GM23338 (cell line): ENCODE results near the gene SIGLEC15.
"Not testable (repeated sequence)": the region's sequence is repeated elsewhere in the genome, so short reads cannot be mapped to it uniquely, and the experiment has no call there.

Source experiments
- CREB1 ChIP-seq: fragments of 250-450 bp; sonication (Bioruptor Pico); IDR thresholded peaks from 2 replicates; pipeline ENCODE4 v1.5.0; 2020; ENCODE audit warnings: low read depth, mild to moderate bottlenecking, moderate library complexity
- EZH2 ChIP-seq: fragments of 200-600 bp; sonication (generic); IDR thresholded peaks from one replicate; pipeline ENCODE4 v1.8.0; 2017; ENCODE audit warnings: antibody characterized with exemption, mild to moderate bottlenecking, low read depth; ENCODE audit not compliant: unreplicated experiment
- EZH2phosphoT487 ChIP-seq: fragments of 200-600 bp; sonication (generic); IDR thresholded peaks from one replicate; pipeline ENCODE4 v1.8.1; 2018; ENCODE audit warnings: antibody characterized with exemption; ENCODE audit not compliant: unreplicated experiment
- JUNB ChIP-seq: IDR thresholded peaks from one replicate; pipeline ENCODE4 v1.6.1; 2016; ENCODE audit warnings: antibody characterized with exemption; ENCODE audit not compliant: unreplicated experiment
- POLR2AphosphoS5 ChIP-seq: IDR thresholded peaks from 2 replicates; pipeline ENCODE4 v1.6.1; 2016; ENCODE audit warnings: antibody characterized with exemption, low read depth
- TF ChIP-seq, protein P1 (sequence below), 2 experiments: fragments of 200-600 bp in 1 of 2; sonication (generic) in 1 of 2; conservative IDR thresholded peaks; 2 replicates each; pipeline versions ENCODE4 v1.5.1 to v1.6.1; 2016 to 2017; ENCODE audit warnings: antibody characterized with exemption in 2 of 2, low read depth in 2 of 2, mild to moderate bottlenecking in 2 of 2, moderate library complexity in 1 of 2

DNA sequence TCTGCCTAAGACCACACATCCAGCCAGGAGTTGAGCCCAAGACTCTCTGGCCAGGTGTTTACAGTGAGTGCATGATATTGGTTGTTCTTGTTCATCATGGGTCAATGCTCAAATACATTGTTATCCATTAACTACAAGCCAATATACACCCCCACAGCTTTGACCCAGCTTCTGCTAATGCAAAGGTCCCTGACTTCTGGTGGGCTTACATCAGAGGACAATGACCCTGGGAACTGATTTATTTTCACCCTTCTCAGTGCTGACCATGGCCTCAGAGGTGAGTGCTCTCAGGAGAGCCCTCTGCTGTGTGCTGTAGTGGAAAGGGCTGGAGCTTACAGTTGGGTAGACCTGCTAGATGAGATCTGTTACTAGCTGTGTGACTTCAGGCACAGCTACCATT lies 10.7 kb upstream of the SIGLEC15 start:
- TF ChIP-seq JUNB; CREB1 (CRISPR knock-in tag); EZH2phosphoT487; EZH2; POLR2AphosphoS5: not testable (repeated sequence)
- TF ChIP-seq, protein P1, sequence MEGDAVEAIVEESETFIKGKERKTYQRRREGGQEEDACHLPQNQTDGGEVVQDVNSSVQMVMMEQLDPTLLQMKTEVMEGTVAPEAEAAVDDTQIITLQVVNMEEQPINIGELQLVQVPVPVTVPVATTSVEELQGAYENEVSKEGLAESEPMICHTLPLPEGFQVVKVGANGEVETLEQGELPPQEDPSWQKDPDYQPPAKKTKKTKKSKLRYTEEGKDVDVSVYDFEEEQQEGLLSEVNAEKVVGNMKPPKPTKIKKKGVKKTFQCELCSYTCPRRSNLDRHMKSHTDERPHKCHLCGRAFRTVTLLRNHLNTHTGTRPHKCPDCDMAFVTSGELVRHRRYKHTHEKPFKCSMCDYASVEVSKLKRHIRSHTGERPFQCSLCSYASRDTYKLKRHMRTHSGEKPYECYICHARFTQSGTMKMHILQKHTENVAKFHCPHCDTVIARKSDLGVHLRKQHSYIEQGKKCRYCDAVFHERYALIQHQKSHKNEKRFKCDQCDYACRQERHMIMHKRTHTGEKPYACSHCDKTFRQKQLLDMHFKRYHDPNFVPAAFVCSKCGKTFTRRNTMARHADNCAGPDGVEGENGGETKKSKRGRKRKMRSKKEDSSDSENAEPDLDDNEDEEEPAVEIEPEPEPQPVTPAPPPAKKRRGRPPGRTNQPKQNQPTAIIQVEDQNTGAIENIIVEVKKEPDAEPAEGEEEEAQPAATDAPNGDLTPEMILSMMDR (conservative IDR thresholded peaks at IDR 0.05; ENCODE audit: low read depth in 2 of 2), result 0 out of 4 replicates have a peak, but pooled peaks of 1 of the 2 experiments have one; percentile 7
